ENCODE results near the gene NEK7.

The NEK7 gene

DNA sequence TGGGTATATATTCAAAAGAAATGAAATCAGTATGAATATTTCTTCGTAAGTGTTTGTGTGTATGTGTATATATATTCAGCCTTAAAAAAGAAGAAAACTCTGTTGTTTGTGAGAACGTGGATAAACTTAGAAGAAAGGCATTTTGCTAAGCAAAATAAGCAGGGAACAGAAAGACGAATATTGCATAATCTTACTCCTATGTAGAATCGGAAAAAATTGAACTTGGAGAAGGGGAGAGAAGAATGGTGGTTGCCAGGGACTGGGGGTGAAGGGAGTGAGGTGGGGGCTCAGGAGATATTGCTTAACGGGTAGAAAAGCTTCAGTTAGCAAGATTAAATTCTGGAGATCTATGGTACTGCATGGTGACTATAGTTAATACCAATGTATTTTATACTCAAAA, 40.3 kb upstream of the NEK7 start:
- Histone ChIP-seq H3K27me3 (no peaks in the 10 kb centered on the region), H3K4me1 (no peaks in the 10 kb centered on the region), H3K4me3 (ENCODE audit: low read depth, low read length) (no peak overlapping the region), H3K36me3 (no peaks in the 10 kb centered on the region), H3K9me3 (no peaks in the 10 kb centered on the region)
- no peak for TF ChIP-seq CTCF (IDR thresholded peaks at IDR 0.05; ENCODE audit: low read depth, low read length)
- no peak for DNase-seq

- no peak for TF ChIP-seq CTCF (IDR thresholded peaks at IDR 0.05; ENCODE audit: low read depth, low read length)
- Histone ChIP-seq H3K27me3 (no peaks in the 10 kb centered on the region), H3K36me3 (no peaks in the 10 kb centered on the region), H3K9me3 (no peaks in the 10 kb centered on the region), H3K4me1 (no peaks in the 10 kb centered on the region), H3K4me3 (ENCODE audit: low read depth, low read length) (no peak overlapping the region)
- no peak for DNase-seq
These were observed 39.5 kb upstream of the NEK7 start for GRCh38 chr1:198117267-198117666.

DNA sequence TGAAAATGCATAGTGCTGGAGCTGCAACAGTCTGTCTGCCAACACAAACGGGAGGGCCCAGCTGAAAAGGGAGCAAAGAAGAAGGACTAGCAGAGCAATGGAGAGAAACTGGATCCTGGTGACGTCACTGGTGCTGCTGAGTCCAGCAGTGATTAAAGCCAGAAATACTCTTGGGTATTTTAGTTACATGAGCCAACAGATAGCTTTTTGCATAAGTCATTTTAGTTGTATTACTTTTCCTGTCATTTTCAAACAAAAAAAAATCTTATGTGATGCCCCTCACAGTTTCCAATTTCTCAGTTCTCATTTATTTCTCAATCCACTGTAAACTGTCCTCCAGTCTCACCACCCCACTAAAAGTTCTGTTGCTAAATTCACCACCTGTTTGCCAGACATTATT, 38.7 kb upstream of the NEK7 start:
- H3K4me3 ChIP-seq (ENCODE audit: low read depth, low read length): no peak overlapping the region
- DNase-seq: no peak
- TF ChIP-seq CTCF (IDR thresholded peaks at IDR 0.05; ENCODE audit: low read depth, low read length): no peak

DNA sequence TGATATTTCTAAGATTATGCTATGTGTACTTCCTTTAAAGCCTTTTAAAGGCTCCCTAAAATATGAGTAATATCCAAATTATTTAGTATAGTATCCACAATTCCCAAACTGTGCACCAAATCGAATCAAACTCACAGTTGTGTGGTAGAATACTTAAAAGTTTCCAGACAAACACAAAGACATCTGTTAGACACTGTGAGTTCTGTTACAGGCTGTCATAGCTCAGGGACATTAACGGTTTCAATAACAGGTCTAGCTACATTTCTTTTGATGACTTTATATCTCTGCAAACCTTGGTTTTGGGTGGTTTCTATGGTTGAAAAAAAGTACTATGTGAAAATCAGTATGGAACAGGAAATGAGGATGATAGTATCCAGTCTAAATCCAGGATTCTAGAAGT, 36.9 kb upstream of the NEK7 start:
- H3K4me3 ChIP-seq (ENCODE audit: low read depth, low read length): no peak overlapping the region
- TF ChIP-seq CTCF (IDR thresholded peaks at IDR 0.05; ENCODE audit: low read depth, low read length): no peak
- no peaks in the 10 kb centered on the region for H3K9me3 ChIP-seq
- no peaks in the 10 kb centered on the region for H3K27me3 ChIP-seq
- no peaks in the 10 kb centered on the region for H3K4me1 ChIP-seq
- no peaks in the 10 kb centered on the region for H3K36me3 ChIP-seq
- DNase-seq: no peak

More for the DNA sequence above, 38.7 kb upstream of the NEK7 start:
- Histone ChIP-seq H3K9me3 (no peaks in the 10 kb centered on the region), H3K36me3 (no peaks in the 10 kb centered on the region), H3K27me3 (no peaks in the 10 kb centered on the region), H3K4me1 (no peaks in the 10 kb centered on the region)

- no peak for TF ChIP-seq CTCF (IDR thresholded peaks at IDR 0.05; ENCODE audit: low read depth, low read length)
- DNase-seq: no peak
- no peaks in the 10 kb centered on the region for H3K36me3 ChIP-seq
These were observed 35.6 kb upstream of the NEK7 start for GRCh38 chr1:198121056-198121826.

DNA sequence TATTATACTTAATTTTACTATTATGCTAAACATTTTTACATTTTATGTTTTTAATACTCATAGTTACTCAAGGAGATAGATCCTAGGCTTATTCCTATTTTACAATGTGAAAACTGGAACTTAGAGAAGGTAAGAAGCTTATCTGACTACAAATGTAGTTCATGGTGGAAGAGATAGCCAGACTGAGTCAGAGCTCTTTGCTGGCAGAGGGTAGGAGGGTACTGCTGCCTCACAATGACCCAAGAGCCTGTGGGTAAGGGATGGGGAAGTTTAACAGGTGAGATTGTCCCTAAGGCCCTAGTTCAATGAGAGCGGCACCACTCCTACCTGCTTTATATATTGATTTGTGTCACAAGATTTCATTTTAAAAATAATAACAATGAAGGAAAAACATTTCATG, 34.1 kb upstream of the NEK7 start:
- Histone ChIP-seq H3K4me3 (ENCODE audit: low read depth, low read length) (no peak overlapping the region), H3K4me1 (no peaks in the 10 kb centered on the region; the same call in 1 of the 2 replicates), H3K9me3 (no peaks in the 10 kb centered on the region), H3K27me3 (no peaks in the 10 kb centered on the region), H3K36me3 (no peaks in the 10 kb centered on the region)
- DNase-seq: no peak
- TF ChIP-seq CTCF (IDR thresholded peaks at IDR 0.05; ENCODE audit: low read depth, low read length): no peak

More at GRCh38 chr1:198121056-198121826, 35.6 kb upstream of the NEK7 start:
- H3K27me3 ChIP-seq: no peaks in the 10 kb centered on the region
- no peak overlapping the region for H3K4me3 ChIP-seq (ENCODE audit: low read depth, low read length)
- H3K4me1 ChIP-seq: no peaks in the 10 kb centered on the region; the same call in 1 of the 2 replicates
- H3K9me3 ChIP-seq: no peaks in the 10 kb centered on the region

Measured in BE2C (cell line).